ENCODE data around the gene ISG15. TPM values are rescaled to one million over a fixed set of nuclear protein-coding genes. Genes with fewer than 3 reads are reported as not detected.

ISG15 gene
- total and polyA plus RNA-seq, 10 donors: 23.3 to 230 (median 58.8) TPM

- Histone ChIP-seq H3K27ac (no peak overlapping the region), H3K4me3 (peak overlapping the region in 3 of 8 donors; percentile 8 to 54 (median 48)), H3K36me3 (peaks cover 0 to 5% (median 0%) of the 10 kb centered on the region in 6 donors), H3K9me3 (peaks cover 0 to under 1% (median 0%) of the 10 kb centered on the region in 8 donors), H3K27me3 (replicated peaks in 1 of 7) (peaks cover 6 to 98% (median 57%) of the 10 kb centered on the region in 7 donors), H3K4me1 (peaks cover 5 to 69% (median 50%) of the 10 kb centered on the region in 6 donors)
- intact Hi-C loops (cut with DNase I; ENCODE audit: low total_unique reads): no loop called here
- DNase-seq: no peak
- WGBS, 5 donors: 55 to 65% (median 63%) methylated on average over 3 of the region's 3 CpGs
- no peak for TF ChIP-seq CTCF (IDR thresholded peaks at IDR 0.05 in 8 of 11, conservative IDR thresholded peaks at IDR 0.05 in 3 of 11)
These were observed 15.6 kb upstream of the ISG15 start for GRCh38 chr1:997713-997992.

GRCh38 chr1:997993-998744 lies 15.1 kb upstream of the ISG15 start:
- TF ChIP-seq CTCF (IDR thresholded peaks at IDR 0.05 in 8 of 11, conservative IDR thresholded peaks at IDR 0.05 in 3 of 11) (no peak), POLR2AphosphoS5 (IDR thresholded peaks at IDR 0.05) (no peak)
- WGBS, 5 donors: 15 to 28% (median 18%) methylated on average over 21 to 75 of the region's 75 CpGs
- Histone ChIP-seq H3K36me3 (peaks cover 0 to 5% (median 0%) of the 10 kb centered on the region in 6 donors), H3K4me1 (peaks cover 5 to 69% (median 50%) of the 10 kb centered on the region in 6 donors), H3K27me3 (replicated peaks in 1 of 7) (peaks cover 6 to 100% (median 59%) of the 10 kb centered on the region in 7 donors), H3K9me3 (no peaks in the 10 kb centered on the region), H3K4me3 (peak overlapping the region in 7 of 8 donors; percentile 46 to 79 (median 54)), H3K27ac (peak overlapping the region in 1 of 8 donors; percentile 93)
- intact Hi-C loops (cut with DNase I; ENCODE audit: low total_unique reads): no loop called here
- DNase-seq: peak; percentile 64

GRCh38 chr1:998745-998994 lies 14.6 kb upstream of the ISG15 start:
- H3K4me3 ChIP-seq: peak overlapping the region; percentile 23 to 79 (median 53)
- WGBS, 5 donors: 0 to 3% (median 1%) methylated on average over 15 to 27 of the region's 27 CpGs; no CpG with 5 or more reads in 1 of the 5 donors
- H3K27me3 ChIP-seq (replicated peaks in 1 of 7): peaks cover 6 to 100% (median 64%) of the 10 kb centered on the region in 7 donors
- peak overlapping the region in 2 of 8 donors; percentile 88 to 93 for H3K27ac ChIP-seq
- intact Hi-C loops (cut with DNase I; ENCODE audit: low total_unique reads): no loop called here
- DNase-seq: no peak
- H3K4me1 ChIP-seq: peaks cover 5 to 69% (median 50%) of the 10 kb centered on the region in 6 donors
- H3K36me3 ChIP-seq: peaks cover 0 to 5% (median 0%) of the 10 kb centered on the region in 6 donors
- TF ChIP-seq CTCF (IDR thresholded peaks at IDR 0.05 in 8 of 11, conservative IDR thresholded peaks at IDR 0.05 in 3 of 11) (no peak), POLR2A (IDR thresholded peaks at IDR 0.05) (no peak), POLR2AphosphoS5 (IDR thresholded peaks at IDR 0.05) (no peak)
- no peaks in the 10 kb centered on the region for H3K9me3 ChIP-seq

GRCh38 chr1:998995-999724 lies 14.1 kb upstream of the ISG15 start:
- Histone ChIP-seq H3K27ac (peak overlapping the region in 7 of 8 donors; percentile 87 to 93 (median 89)), H3K36me3 (peaks cover 0 to 5% (median 0%) of the 10 kb centered on the region in 6 donors), H3K4me1 (peaks cover 5 to 73% (median 50%) of the 10 kb centered on the region in 6 donors), H3K9me3 (no peaks in the 10 kb centered on the region), H3K4me3 (peak overlapping the region; percentile 23 to 79 (median 53)), H3K27me3 (replicated peaks in 1 of 7) (peaks cover 6 to 100% (median 67%) of the 10 kb centered on the region in 7 donors)
- peak; percentile 80 for DNase-seq
- 1 to 4% (median 1%) methylated on average over 14 to 86 of the region's 86 CpGs for WGBS, 5 donors
- no peak for TF ChIP-seq CTCF (IDR thresholded peaks at IDR 0.05 in 8 of 11, conservative IDR thresholded peaks at IDR 0.05 in 3 of 11)
- TF ChIP-seq POLR2AphosphoS5 (IDR thresholded peaks at IDR 0.05): no peak
- no peak for TF ChIP-seq POLR2A (IDR thresholded peaks at IDR 0.05)
- intact Hi-C loops (cut with DNase I; ENCODE audit: low total_unique reads): no loop called here
